CD4-positive, alpha-beta T cell (primary cell): ENCODE results near the gene KNDC1. TPM values are rescaled to one million over a fixed set of nuclear protein-coding genes. Genes with fewer than 3 reads are reported as not detected.
A peak's percentile ranks its signal among the peaks of the same experiment; 100 is the strongest.

Source experiments
- ATAC-seq: fragments of 200-7000 bp; cut with Tn5 transposase; one replicate; pipeline ENCODE4 v1.10.0; 2022; ENCODE audit warnings: mild to moderate bottlenecking; ENCODE audit not compliant: poor library complexity
- CTCF ChIA-PET: fragments of 350-600 bp; sonication (Branson Sonifier 250); formaldehyde crosslinking; loops from one replicate; lab custom pipeline; 2021; ENCODE audit warnings: antibody characterized with exemption, inconsistent platforms; lab: Charles Lee
- POLR2A ChIA-PET: fragments of 350-600 bp; sonication (Branson Sonifier 250); formaldehyde crosslinking; loops from one replicate; lab custom pipeline; 2021; ENCODE audit warnings: antibody characterized with exemption, inconsistent platforms; lab: Charles Lee
- DNase-seq, 14 experiments: peaks; one replicate each; pipeline ENCODE4 v3.0.0-alpha.2; 2013 to 2020; ENCODE audit warnings: mixed read lengths in 2 of 14
- H3K27ac ChIP-seq, 2 donors: one replicate each; pipeline versions ENCODE4 v1.5.1 to v1.7.0; 2013; ENCODE audit warnings: low read length in 2 of 2, low read depth in 1 of 2, mild to moderate bottlenecking in 1 of 2
- H3K27me3 ChIP-seq, 2 experiments: 1 replicate in 1 of 2; 2 replicates in 1 of 2; pipeline versions ENCODE4 v1.6.1 to v1.7.0; 2013; ENCODE audit warnings: low read length in 2 of 2, control low read depth in 1 of 2, mild to moderate bottlenecking in 1 of 2, moderate library complexity in 1 of 2; ENCODE audit not compliant: insufficient read depth in 2 of 2, control insufficient read depth in 1 of 2
- H3K36me3 ChIP-seq: one replicate; pipeline ENCODE4 v1.6.1; 2013; ENCODE audit warnings: low read length, control low read depth; ENCODE audit not compliant: insufficient read depth
- H3K4me1 ChIP-seq: one replicate; pipeline ENCODE4 v1.6.1; 2013; ENCODE audit warnings: low read length, control low read depth; ENCODE audit not compliant: insufficient read depth
- H3K4me3 ChIP-seq: one replicate; pipeline ENCODE4 v1.5.1; 2013; ENCODE audit warnings: mild to moderate bottlenecking, low read length, moderate library complexity
- H3K9me3 ChIP-seq, 2 experiments: 1 replicate in 1 of 2; 2 replicates in 1 of 2; pipeline versions ENCODE4 v1.6.1 to v1.7.0; 2013; ENCODE audit warnings: low read length in 2 of 2, mild to moderate bottlenecking in 2 of 2, control low read depth in 1 of 2, moderate library complexity in 1 of 2; ENCODE audit not compliant: control insufficient read depth in 1 of 2, insufficient read depth in 1 of 2
- H3K27ac Mint-ChIP-seq: one replicate; pipeline ENCODE4 v1.8.0; 2020; ENCODE audit warnings: mixed read lengths
- H3K27me3 Mint-ChIP-seq: one replicate; pipeline ENCODE4 v1.8.0; 2021; ENCODE audit warnings: mixed read lengths
- H3K36me3 Mint-ChIP-seq: one replicate; pipeline ENCODE4 v1.8.0; 2021; ENCODE audit warnings: low read depth, mixed read lengths
- H3K4me1 Mint-ChIP-seq: one replicate; pipeline ENCODE4 v1.8.0; 2021; ENCODE audit warnings: low read depth, mixed read lengths
- H3K4me3 Mint-ChIP-seq: one replicate; pipeline ENCODE4 v1.8.0; 2020; ENCODE audit warnings: mild to moderate bottlenecking, mixed read lengths
- H3K9me3 Mint-ChIP-seq: one replicate; pipeline ENCODE4 v1.8.0; 2020; ENCODE audit warnings: mixed read lengths
- CTCF ChIP-seq: fragments of 200-600 bp; IDR thresholded peaks from one replicate; pipeline ENCODE4 v1.8.0; 2022; ENCODE audit warnings: antibody characterized with exemption, mild to moderate bottlenecking
- intact Hi-C, 2 experiments: fragments of 100-400 bp; cut with DNase I in 1 of 2; cut with micrococcal nuclease in 1 of 2; formaldehyde crosslinking; loops; one replicate each; pipeline versions ENCODE4 v1.15.1 to v1.9.0; 2023 to 2025; cut with DNase I, micrococcal nuclease
- total RNA-seq, 174 experiments: library from RNA in 2 of 174; stranded (reverse) in 2 of 174; gene quantifications; one replicate each; pipeline ENCODE4 v1.2.3 and lab custom pipeline; 2021 to 2026

The KNDC1 gene
- total RNA-seq, 2 experiments from 2014 or later, result not detected

GRCh38 chr10:133257489-133258065 is 97.6 kb downstream of the KNDC1 start:
- no peak for ATAC-seq
- Histone ChIP-seq H3K27me3 (no peaks in the 10 kb centered on the region), H3K36me3 (peaks cover under 1% of the 10 kb centered on the region), H3K27ac (peak overlapping the region; percentile 21 to 87), H3K9me3 (no peaks in the 10 kb centered on the region), H3K4me3 (no peak overlapping the region), H3K4me1 (peaks cover 54% of the 10 kb centered on the region)
- Mint-ChIP-seq H3K27ac (peak overlapping the region; percentile 99), H3K4me3 (peak overlapping the region; percentile 30), H3K9me3 (no peaks in the 10 kb centered on the region), H3K4me1 (peaks cover 47% of the 10 kb centered on the region), H3K36me3 (peaks cover 7% of the 10 kb centered on the region), H3K27me3 (peaks cover 5% of the 10 kb centered on the region)
- POLR2A ChIA-PET, result interaction anchor here (1.0 to 2.7 kb wide), 4 partner anchors 19 to 50 kb away, joined by 3 to 20 read pairs (median 4); partner anchors contain the start of gene ADAM8
- CTCF ChIA-PET, result interaction anchor here (1.5 to 2.8 kb wide), 4 partner anchors 18 to 72 kb away, joined by 4 to 20 read pairs (median 11); partner anchors contain the start of gene ADAM8
- peak in 3 of 14 experiments; percentile 56 to 59 (median 57) for DNase-seq
- peak; percentile 28 for TF ChIP-seq CTCF
- intact Hi-C loops, result loop anchor here in 1 of 2 experiments (5.0 kb wide), 1 partner anchor 50 kb away; the partner anchor contains the start of genes TUBGCP2 and ZNF511

GRCh38 chr10:133258066-133258817 is 98.2 kb downstream of the KNDC1 start:
- POLR2A ChIA-PET, result interaction anchor here (1.0 to 2.7 kb wide), 5 partner anchors 17 to 50 kb away, joined by 3 to 20 read pairs (median 4); partner anchors contain the start of gene ADAM8
- Histone ChIP-seq H3K27ac (peak overlapping the region; percentile 67 to 87), H3K4me1 (peaks cover 61% of the 10 kb centered on the region), H3K9me3 (no peaks in the 10 kb centered on the region), H3K36me3 (peaks cover 7% of the 10 kb centered on the region), H3K4me3 (peak overlapping the region; percentile 34), H3K27me3 (no peaks in the 10 kb centered on the region)
- Mint-ChIP-seq H3K4me3 (peak overlapping the region; percentile 15), H3K27me3 (peaks cover 5% of the 10 kb centered on the region), H3K4me1 (peaks cover 54% of the 10 kb centered on the region), H3K9me3 (no peaks in the 10 kb centered on the region), H3K27ac (peak overlapping the region; percentile 99), H3K36me3 (peaks cover 7% of the 10 kb centered on the region)
- peak in 10 of 14 experiments; percentile 19 to 65 (median 46) for DNase-seq
- peak; percentile 8 for ATAC-seq
- intact Hi-C loops, result loop anchor here in 1 of 2 experiments (5.0 kb wide), 1 partner anchor 49 kb away; the partner anchor contains the start of genes TUBGCP2 and ZNF511
- no peak for TF ChIP-seq CTCF
- CTCF ChIA-PET, result interaction anchor here (1.4 to 2.8 kb wide), 6 partner anchors 17 to 71 kb away, joined by 4 to 20 read pairs (median 6); partner anchors contain the start of gene ADAM8
